SK-N-SH treated with all-trans-retinoic acid at 6 μM for 48 hours (cell line): ENCODE measurements around the gene GPC5.
"Not testable (repeated sequence)": the region's sequence is repeated elsewhere in the genome, so short reads cannot be mapped to it uniquely, and the experiment has no call there.

Experiments
- ARNTL ChIP-seq: fragments of 450-650 bp; formaldehyde crosslinking; IDR thresholded peaks from 2 replicates; pipeline ENCODE4 v1.5.0; 2020; ENCODE audit warnings: low read depth, mild to moderate bottlenecking, moderate library complexity, borderline replicate concordance
- BACH2 ChIP-seq: fragments of 250-450 bp; sonication (Bioruptor Pico); IDR thresholded peaks from 2 replicates; pipeline ENCODE4 v1.9.0; 2021; ENCODE audit warnings: mild to moderate bottlenecking, borderline replicate concordance
- CREB5 ChIP-seq: fragments of 250-450 bp; sonication (Bioruptor Pico); IDR thresholded peaks from 2 replicates; pipeline ENCODE4 v1.5.1; 2020; ENCODE audit warnings: low read depth, mild to moderate bottlenecking, moderate library complexity
- ISL1 ChIP-seq: fragments of 250-450 bp; sonication (Bioruptor Pico); IDR thresholded peaks from 2 replicates; pipeline ENCODE4 v2.1.2; 2022; ENCODE audit warnings: mild to moderate bottlenecking, moderate library complexity
- POU6F1 ChIP-seq: fragments of 250-450 bp; sonication (Bioruptor Pico); IDR thresholded peaks from 2 replicates; pipeline ENCODE4 v1.8.0; 2021; ENCODE audit warnings: low read depth, mild to moderate bottlenecking, moderate library complexity, borderline replicate concordance
- PPARA ChIP-seq: fragments of 250-450 bp; sonication (Bioruptor Pico); IDR thresholded peaks from 2 replicates; pipeline ENCODE4 v1.5.0; 2020; ENCODE audit warnings: mild to moderate bottlenecking, borderline replicate concordance
- RARB ChIP-seq: fragments of 250-450 bp; sonication (Bioruptor Pico); IDR thresholded peaks from 2 replicates; pipeline ENCODE4 v1.8.0; 2021; ENCODE audit warnings: mild to moderate bottlenecking, moderate library complexity
- TOX ChIP-seq: fragments of 250-450 bp; sonication (Bioruptor Pico); IDR thresholded peaks from 2 replicates; pipeline ENCODE4 v1.8.0; 2021; ENCODE audit warnings: mild to moderate bottlenecking, moderate library complexity, borderline replicate concordance
- ZFP30 ChIP-seq: fragments of 450-650 bp; formaldehyde crosslinking; IDR thresholded peaks from 2 replicates; pipeline ENCODE4 v1.5.0; 2022; ENCODE audit warnings: mild to moderate bottlenecking, moderate library complexity
- ZNF8 ChIP-seq: fragments of 450-650 bp; formaldehyde crosslinking; IDR thresholded peaks from 2 replicates; pipeline ENCODE4 v1.5.0; 2020; ENCODE audit warnings: mild to moderate bottlenecking, moderate library complexity

- not testable (repeated sequence) for TF ChIP-seq ISL1; CREB5; ARNTL (CRISPR knock-in tag); TOX (CRISPR knock-in tag); PPARA; ZFP30; RARB (CRISPR knock-in tag); ZNF8 (CRISPR knock-in tag); BACH2 (CRISPR knock-in tag); POU6F1 (CRISPR knock-in tag)
These were observed 18.2 kb downstream of the GPC5 start for GRCh38 chr13:91416579-91416978.
